ENCODE data around the gene IPCEF1. TPM values are rescaled to one million over a fixed set of nuclear protein-coding genes. Genes with fewer than 3 reads are reported as not detected.
"Not testable (repeated sequence)": the region's sequence is repeated elsewhere in the genome, so short reads cannot be mapped to it uniquely, and the experiment has no call there.

IPCEF1 gene
- total RNA-seq, 1 donor from 2014 or later, result 0.61 TPM

DNA sequence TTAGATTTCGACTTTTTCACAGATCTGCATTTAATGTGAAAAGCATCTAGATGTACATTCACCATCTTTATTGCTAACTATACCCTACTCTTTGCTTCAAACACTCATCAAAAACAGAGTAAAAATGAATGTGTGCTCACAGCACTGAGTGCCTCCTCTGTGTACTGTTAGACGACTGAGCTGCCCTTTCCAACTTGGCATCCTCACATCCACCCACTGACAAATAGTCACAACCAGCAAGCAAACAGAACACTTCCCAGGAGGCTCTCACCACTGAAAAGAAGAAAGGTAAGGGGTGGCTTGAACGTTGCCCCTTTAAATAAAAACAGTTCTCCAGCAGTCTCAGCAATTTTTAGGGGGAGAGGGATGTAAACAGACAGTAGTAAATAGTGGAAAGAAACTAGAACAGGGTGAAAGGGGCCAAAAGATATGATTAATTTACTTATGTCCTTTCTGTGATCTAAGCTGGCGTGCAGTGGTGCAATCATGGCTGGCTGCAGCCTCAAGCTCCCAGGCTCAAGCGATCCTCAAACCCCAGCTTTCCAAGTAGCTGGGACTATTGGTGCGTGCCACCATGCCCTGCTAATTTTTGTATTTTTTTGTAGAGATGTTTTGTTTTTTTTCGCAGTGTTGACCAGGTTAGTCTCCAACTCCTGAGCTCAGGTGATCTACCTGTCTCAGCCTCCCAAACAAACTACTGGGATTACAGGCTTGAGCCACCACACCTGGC, 48.7 kb downstream of the IPCEF1 start:
- H3K4me3 Mint-ChIP-seq (ENCODE audit: unreplicated experiment), result no peak overlapping the region
- no peak for DNase-seq
- peaks cover 2% of the 10 kb centered on the region for H3K27me3 Mint-ChIP-seq (ENCODE audit: unreplicated experiment)
- no peak overlapping the region for H3K27ac Mint-ChIP-seq (ENCODE audit: unreplicated experiment)
- H3K4me1 Mint-ChIP-seq (ENCODE audit: low read depth, unreplicated experiment), result no peaks in the 10 kb centered on the region
- peaks cover 4% of the 10 kb centered on the region for H3K9me3 Mint-ChIP-seq (ENCODE audit: unreplicated experiment)
- TF ChIP-seq, protein P1, sequence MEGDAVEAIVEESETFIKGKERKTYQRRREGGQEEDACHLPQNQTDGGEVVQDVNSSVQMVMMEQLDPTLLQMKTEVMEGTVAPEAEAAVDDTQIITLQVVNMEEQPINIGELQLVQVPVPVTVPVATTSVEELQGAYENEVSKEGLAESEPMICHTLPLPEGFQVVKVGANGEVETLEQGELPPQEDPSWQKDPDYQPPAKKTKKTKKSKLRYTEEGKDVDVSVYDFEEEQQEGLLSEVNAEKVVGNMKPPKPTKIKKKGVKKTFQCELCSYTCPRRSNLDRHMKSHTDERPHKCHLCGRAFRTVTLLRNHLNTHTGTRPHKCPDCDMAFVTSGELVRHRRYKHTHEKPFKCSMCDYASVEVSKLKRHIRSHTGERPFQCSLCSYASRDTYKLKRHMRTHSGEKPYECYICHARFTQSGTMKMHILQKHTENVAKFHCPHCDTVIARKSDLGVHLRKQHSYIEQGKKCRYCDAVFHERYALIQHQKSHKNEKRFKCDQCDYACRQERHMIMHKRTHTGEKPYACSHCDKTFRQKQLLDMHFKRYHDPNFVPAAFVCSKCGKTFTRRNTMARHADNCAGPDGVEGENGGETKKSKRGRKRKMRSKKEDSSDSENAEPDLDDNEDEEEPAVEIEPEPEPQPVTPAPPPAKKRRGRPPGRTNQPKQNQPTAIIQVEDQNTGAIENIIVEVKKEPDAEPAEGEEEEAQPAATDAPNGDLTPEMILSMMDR (IDR thresholded peaks at IDR 0.05; ENCODE audit: partially characterized antibody, unreplicated experiment), result no peak
- H3K36me3 Mint-ChIP-seq (ENCODE audit: unreplicated experiment), result no peaks in the 10 kb centered on the region

DNA sequence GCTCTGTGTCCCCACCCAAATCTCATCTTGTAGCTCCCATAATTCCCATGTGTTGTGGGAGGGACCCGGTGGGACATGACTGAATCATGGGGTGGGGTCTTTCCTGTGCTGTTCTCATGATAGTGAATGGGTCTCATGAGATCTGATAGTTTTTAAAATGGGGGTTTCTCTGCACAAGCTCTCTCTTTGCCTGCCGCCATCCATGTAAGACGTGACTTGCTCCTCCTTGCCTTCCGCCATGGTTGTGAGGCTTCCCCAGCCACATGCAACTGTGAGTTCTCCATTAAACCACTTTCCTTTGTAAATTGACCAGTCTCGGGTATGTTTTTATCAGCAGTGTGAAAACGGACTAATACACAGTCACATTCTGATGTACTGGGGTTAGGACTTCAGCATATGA, 49.5 kb downstream of the IPCEF1 start:
- H3K9me3 Mint-ChIP-seq (ENCODE audit: unreplicated experiment); H3K27ac Mint-ChIP-seq (ENCODE audit: unreplicated experiment); H3K27me3 Mint-ChIP-seq (ENCODE audit: unreplicated experiment); H3K36me3 Mint-ChIP-seq (ENCODE audit: unreplicated experiment); DNase-seq; H3K4me1 Mint-ChIP-seq (ENCODE audit: low read depth, unreplicated experiment); H3K4me3 Mint-ChIP-seq (ENCODE audit: unreplicated experiment): not testable (repeated sequence)

DNA sequence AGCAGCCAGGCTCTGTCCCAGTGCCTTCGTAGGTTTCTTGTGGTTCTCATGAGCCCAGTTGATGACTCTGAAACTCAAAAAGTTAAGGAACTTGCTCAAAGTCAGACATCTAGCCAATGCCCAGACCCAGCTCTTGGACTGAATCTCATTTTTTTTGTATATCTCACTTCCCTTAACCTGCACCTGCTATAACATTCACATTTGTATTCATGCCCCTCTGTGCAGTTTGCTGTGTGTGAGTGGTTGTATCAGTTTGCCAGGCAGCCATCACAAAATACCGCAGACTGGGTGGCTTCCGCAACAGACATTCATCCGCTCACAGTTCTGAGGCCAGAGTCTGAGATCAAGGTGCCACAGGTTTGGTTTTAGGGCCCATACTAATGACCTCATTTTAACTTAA, 49.9 kb downstream of the IPCEF1 start:
- no peak overlapping the region for H3K27ac Mint-ChIP-seq (ENCODE audit: unreplicated experiment)
- peaks cover 4% of the 10 kb centered on the region for H3K9me3 Mint-ChIP-seq (ENCODE audit: unreplicated experiment)
- H3K36me3 Mint-ChIP-seq (ENCODE audit: unreplicated experiment), result no peaks in the 10 kb centered on the region
- TF ChIP-seq, protein P1 (IDR thresholded peaks at IDR 0.05; ENCODE audit: partially characterized antibody, unreplicated experiment), result no peak
- H3K4me3 Mint-ChIP-seq (ENCODE audit: unreplicated experiment), result no peak overlapping the region
- no peaks in the 10 kb centered on the region for H3K4me1 Mint-ChIP-seq (ENCODE audit: low read depth, unreplicated experiment)
- no peak for DNase-seq
- H3K27me3 Mint-ChIP-seq (ENCODE audit: unreplicated experiment), result peaks cover 2% of the 10 kb centered on the region

DNA sequence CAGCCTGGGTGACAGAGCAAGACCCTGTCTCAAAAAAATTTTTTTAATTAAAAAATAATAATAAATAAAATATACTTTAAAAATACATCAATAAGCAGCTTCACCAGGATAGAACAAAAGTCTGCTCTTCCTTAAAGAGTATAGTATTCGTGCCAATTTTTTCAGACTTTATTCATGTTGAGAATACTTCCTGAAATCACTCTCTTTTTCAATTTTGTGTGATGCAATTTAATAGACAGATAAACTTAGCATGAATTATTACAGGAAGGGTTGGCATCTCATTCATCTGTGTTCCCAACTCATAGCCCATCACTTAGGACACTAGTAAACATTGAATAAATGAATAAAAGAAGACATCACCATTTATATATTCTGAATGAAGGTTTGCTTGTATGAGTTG, 52.4 kb downstream of the IPCEF1 start:
- TF ChIP-seq, protein P1 (IDR thresholded peaks at IDR 0.05; ENCODE audit: partially characterized antibody, unreplicated experiment), result no peak
- no peaks in the 10 kb centered on the region for H3K27me3 Mint-ChIP-seq (ENCODE audit: unreplicated experiment)
- no peak overlapping the region for H3K27ac Mint-ChIP-seq (ENCODE audit: unreplicated experiment)
- H3K4me1 Mint-ChIP-seq (ENCODE audit: low read depth, unreplicated experiment), result no peaks in the 10 kb centered on the region
- DNase-seq, result no peak
- H3K4me3 Mint-ChIP-seq (ENCODE audit: unreplicated experiment), result no peak overlapping the region
- H3K9me3 Mint-ChIP-seq (ENCODE audit: unreplicated experiment), result peaks cover 4% of the 10 kb centered on the region
- H3K36me3 Mint-ChIP-seq (ENCODE audit: unreplicated experiment), result no peaks in the 10 kb centered on the region

DNA sequence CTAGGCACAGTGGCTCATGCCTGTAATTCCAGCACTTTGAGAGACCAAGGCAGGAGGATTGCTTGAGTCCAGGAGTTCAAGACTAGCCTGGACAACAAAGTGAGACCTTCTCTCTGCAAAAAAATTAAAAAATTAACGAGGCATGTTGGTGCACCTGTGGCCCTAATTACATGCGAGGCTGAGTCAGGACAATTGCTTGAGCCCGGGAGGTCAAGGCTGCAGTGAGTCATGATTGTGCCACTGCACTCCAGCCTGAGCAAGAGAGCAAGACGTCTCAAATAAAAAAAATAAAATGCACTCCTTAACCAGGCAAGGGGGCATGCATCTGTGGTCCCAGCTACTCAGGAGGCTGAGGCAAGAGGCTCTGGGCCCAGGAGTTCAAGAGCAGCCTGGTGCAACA, 53.0 kb downstream of the IPCEF1 start:
- DNase-seq; H3K4me3 Mint-ChIP-seq (ENCODE audit: unreplicated experiment); H3K27ac Mint-ChIP-seq (ENCODE audit: unreplicated experiment); H3K36me3 Mint-ChIP-seq (ENCODE audit: unreplicated experiment); H3K27me3 Mint-ChIP-seq (ENCODE audit: unreplicated experiment); H3K9me3 Mint-ChIP-seq (ENCODE audit: unreplicated experiment); H3K4me1 Mint-ChIP-seq (ENCODE audit: low read depth, unreplicated experiment): not testable (repeated sequence)

DNA sequence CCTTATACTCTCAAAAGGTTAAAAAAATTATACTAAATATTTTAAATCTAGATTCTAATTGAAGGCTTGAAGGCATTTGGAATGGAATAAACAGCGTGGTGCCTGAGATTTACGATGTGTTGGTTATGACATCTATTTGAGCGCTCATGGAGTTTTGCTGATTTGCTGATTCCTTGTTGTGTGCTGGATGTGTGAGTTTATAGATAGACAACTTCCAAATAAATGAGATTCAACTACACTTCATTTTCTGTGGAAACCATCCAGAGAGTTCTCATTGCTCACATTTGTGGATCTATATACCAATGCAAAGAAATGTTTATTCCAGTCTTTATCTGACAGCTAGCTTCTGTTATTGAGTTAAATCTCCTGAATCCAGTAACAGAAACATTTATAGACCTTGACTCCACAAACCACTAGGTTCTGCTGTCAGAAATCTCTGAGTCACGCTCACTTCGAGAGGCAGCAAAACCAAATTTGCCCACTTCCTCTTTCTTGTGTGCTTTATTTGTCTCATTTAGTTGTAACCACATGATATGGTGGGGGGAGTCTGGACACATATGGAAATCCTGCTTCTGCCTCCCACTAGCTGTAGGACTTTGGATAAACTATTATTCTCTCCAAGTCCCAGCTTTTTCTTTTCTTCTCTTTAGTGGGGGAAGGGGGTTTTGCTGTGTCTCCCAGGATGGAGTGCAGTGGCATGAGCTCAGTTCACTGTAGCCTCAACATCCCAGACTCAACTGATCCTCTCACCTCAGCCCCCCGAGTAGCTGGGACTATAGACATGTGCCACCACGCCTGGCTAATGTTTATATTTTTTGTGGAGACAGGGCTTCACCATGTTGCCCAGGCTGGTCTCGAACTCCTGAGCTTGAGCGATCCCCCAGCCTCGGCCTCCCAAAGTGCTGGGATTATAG, 54.5 kb downstream of the IPCEF1 start:
- H3K27me3 Mint-ChIP-seq (ENCODE audit: unreplicated experiment), result no peaks in the 10 kb centered on the region

More for the DNA sequence above, 54.5 kb downstream of the IPCEF1 start:
- TF ChIP-seq, protein P1 (IDR thresholded peaks at IDR 0.05; ENCODE audit: partially characterized antibody, unreplicated experiment), result no peak
- H3K4me1 Mint-ChIP-seq (ENCODE audit: low read depth, unreplicated experiment), result no peaks in the 10 kb centered on the region
- H3K27ac Mint-ChIP-seq (ENCODE audit: unreplicated experiment), result no peak overlapping the region
- no peak for DNase-seq
- H3K4me3 Mint-ChIP-seq (ENCODE audit: unreplicated experiment), result no peak overlapping the region
- peaks cover 3% of the 10 kb centered on the region for H3K9me3 Mint-ChIP-seq (ENCODE audit: unreplicated experiment)
- no peaks in the 10 kb centered on the region for H3K36me3 Mint-ChIP-seq (ENCODE audit: unreplicated experiment)

Data from glutamatergic neuron (in vitro differentiated cells).